Measurements from ENCODE around the gene CTNNBL1. TPM values are rescaled to one million over a fixed set of nuclear protein-coding genes. Genes with fewer than 3 reads are reported as not detected.

Gene CTNNBL1
- total RNA-seq, 3 donors from 2014 or later (not counting 1 experiment from before 2014, with no cell fraction given) = 59.1 to 75.6 (median 67.6) TPM

- no peaks in the 10 kb centered on the region for H3K4me1 ChIP-seq (ENCODE audit: control insufficient read depth, insufficient read depth, low read length)
- no peaks in the 10 kb centered on the region for H3K27me3 Mint-ChIP-seq (ENCODE audit: low read depth in 2 of 2)
- no peaks in the 10 kb centered on the region for H3K4me1 Mint-ChIP-seq
- intact Hi-C loops (cut with micrococcal nuclease) = no loop called here
- no peaks in the 10 kb centered on the region for H3K36me3 Mint-ChIP-seq
- no peaks in the 10 kb centered on the region for H3K27me3 ChIP-seq (ENCODE audit: control insufficient read depth, insufficient read depth, low read length)
- DNase-seq (no peak), ATAC-seq (no peak)
- H3K4me3 Mint-ChIP-seq = no peak overlapping the region
- H3K4me3 ChIP-seq (ENCODE audit: low read length) = no peak overlapping the region
- TF ChIP-seq, protein P1, sequence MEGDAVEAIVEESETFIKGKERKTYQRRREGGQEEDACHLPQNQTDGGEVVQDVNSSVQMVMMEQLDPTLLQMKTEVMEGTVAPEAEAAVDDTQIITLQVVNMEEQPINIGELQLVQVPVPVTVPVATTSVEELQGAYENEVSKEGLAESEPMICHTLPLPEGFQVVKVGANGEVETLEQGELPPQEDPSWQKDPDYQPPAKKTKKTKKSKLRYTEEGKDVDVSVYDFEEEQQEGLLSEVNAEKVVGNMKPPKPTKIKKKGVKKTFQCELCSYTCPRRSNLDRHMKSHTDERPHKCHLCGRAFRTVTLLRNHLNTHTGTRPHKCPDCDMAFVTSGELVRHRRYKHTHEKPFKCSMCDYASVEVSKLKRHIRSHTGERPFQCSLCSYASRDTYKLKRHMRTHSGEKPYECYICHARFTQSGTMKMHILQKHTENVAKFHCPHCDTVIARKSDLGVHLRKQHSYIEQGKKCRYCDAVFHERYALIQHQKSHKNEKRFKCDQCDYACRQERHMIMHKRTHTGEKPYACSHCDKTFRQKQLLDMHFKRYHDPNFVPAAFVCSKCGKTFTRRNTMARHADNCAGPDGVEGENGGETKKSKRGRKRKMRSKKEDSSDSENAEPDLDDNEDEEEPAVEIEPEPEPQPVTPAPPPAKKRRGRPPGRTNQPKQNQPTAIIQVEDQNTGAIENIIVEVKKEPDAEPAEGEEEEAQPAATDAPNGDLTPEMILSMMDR (IDR thresholded peaks at IDR 0.05) = no peak
- no peaks in the 10 kb centered on the region for H3K9me3 ChIP-seq (ENCODE audit: control insufficient read depth, insufficient read depth, low read length)
- WGBS (ENCODE audit: insufficient coverage) = 77% methylated on average over 31 of the region's 32 CpGs
- no peaks in the 10 kb centered on the region for H3K36me3 ChIP-seq (ENCODE audit: control insufficient read depth, insufficient read depth, low read length)
- H3K27ac Mint-ChIP-seq = no peak overlapping the region
- H3K9me3 Mint-ChIP-seq = no peaks in the 10 kb centered on the region
- H3K27ac ChIP-seq (ENCODE audit: low read length) = no peak overlapping the region
These were observed 192.0 kb downstream of the CTNNBL1 start for GRCh38 chr20:37885593-37886503.

DNA sequence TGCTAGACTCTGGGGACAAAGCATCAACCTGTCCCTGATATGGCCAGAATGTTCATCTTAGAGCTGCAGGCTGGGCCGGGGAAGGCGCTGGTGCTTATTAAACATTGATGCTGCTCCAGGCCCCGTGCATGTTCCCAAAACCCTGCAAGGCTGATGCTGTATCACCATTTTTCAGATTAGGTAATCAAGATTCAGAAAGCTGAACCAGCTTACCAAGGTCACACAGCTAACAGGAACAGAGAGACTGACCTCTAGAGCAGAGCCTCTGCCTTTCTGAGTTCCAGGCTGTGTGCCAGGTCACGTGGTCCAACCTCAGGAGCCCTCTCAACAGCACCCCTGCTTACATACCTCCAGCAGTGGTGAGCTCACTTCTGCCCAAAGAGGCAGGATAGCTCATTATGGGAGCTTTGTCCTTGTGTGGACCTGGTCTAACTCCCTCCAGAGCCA lies 193.0 kb downstream of the CTNNBL1 start:
- intact Hi-C loops (cut with micrococcal nuclease) = no loop called here

DNA sequence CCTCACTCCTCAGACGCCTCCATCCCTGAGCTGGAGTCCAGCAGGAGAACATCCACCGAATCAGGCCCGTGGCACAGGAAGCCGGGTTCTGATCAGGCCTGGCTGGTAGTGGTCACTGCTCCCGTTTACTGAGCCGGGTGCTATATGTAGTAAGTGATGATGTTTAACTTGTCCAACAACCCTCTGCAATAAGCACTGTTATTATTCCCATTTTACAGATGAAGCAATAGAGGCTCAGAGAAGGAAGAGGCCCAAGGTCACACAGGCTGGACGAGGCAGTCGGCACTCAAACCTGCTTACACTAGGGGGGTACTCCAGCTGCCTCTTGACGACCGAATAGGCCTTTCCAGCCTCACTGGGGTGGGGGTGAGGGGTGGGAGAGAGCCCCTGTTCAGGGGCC lies 194.8 kb downstream of the CTNNBL1 start:
- 85% methylated on average over 8 of the region's 10 CpGs for WGBS (ENCODE audit: insufficient coverage)
- TF ChIP-seq, protein P1 (IDR thresholded peaks at IDR 0.05) = no peak
- Mint-ChIP-seq H3K27me3 (ENCODE audit: low read depth in 2 of 2) (no peaks in the 10 kb centered on the region), H3K4me3 (no peak overlapping the region), H3K36me3 (no peaks in the 10 kb centered on the region), H3K4me1 (no peaks in the 10 kb centered on the region), H3K27ac (no peak overlapping the region), H3K9me3 (no peaks in the 10 kb centered on the region)
- Histone ChIP-seq H3K36me3 (ENCODE audit: control insufficient read depth, insufficient read depth, low read length) (no peaks in the 10 kb centered on the region), H3K9me3 (ENCODE audit: control insufficient read depth, insufficient read depth, low read length) (no peaks in the 10 kb centered on the region), H3K27ac (ENCODE audit: low read length) (no peak overlapping the region), H3K4me3 (ENCODE audit: low read length) (no peak overlapping the region), H3K27me3 (ENCODE audit: control insufficient read depth, insufficient read depth, low read length) (no peaks in the 10 kb centered on the region), H3K4me1 (ENCODE audit: control insufficient read depth, insufficient read depth, low read length) (no peaks in the 10 kb centered on the region)
- DNase-seq (no peak), ATAC-seq (no peak)
- intact Hi-C loops (cut with micrococcal nuclease) = no loop called here

More for the DNA sequence above, 193.0 kb downstream of the CTNNBL1 start:
- H3K9me3 Mint-ChIP-seq = no peaks in the 10 kb centered on the region
- H3K27ac Mint-ChIP-seq = no peak overlapping the region
- H3K9me3 ChIP-seq (ENCODE audit: control insufficient read depth, insufficient read depth, low read length) = no peaks in the 10 kb centered on the region
- H3K27ac ChIP-seq (ENCODE audit: low read length) = no peak overlapping the region
- ATAC-seq (no peak), DNase-seq (no peak)
- TF ChIP-seq, protein P1 (IDR thresholded peaks at IDR 0.05) = no peak
- WGBS (ENCODE audit: insufficient coverage) = 86% methylated on average over 4 of the region's 4 CpGs
- no peak overlapping the region for H3K4me3 Mint-ChIP-seq
- H3K4me1 ChIP-seq (ENCODE audit: control insufficient read depth, insufficient read depth, low read length) = no peaks in the 10 kb centered on the region
- H3K27me3 ChIP-seq (ENCODE audit: control insufficient read depth, insufficient read depth, low read length) = no peaks in the 10 kb centered on the region
- H3K27me3 Mint-ChIP-seq (ENCODE audit: low read depth in 2 of 2) = no peaks in the 10 kb centered on the region
- H3K36me3 Mint-ChIP-seq = no peaks in the 10 kb centered on the region
- no peak overlapping the region for H3K4me3 ChIP-seq (ENCODE audit: low read length)
- H3K36me3 ChIP-seq (ENCODE audit: control insufficient read depth, insufficient read depth, low read length) = no peaks in the 10 kb centered on the region
- no peaks in the 10 kb centered on the region for H3K4me1 Mint-ChIP-seq

Measured in natural killer cell (primary cell).